ENCODE results near the gene KLF1.
"Not testable (repeated sequence)": the region's sequence is repeated elsewhere in the genome, so short reads cannot be mapped to it uniquely, and the experiment has no call there.

The KLF1 gene

GRCh38 chr19:12866416-12867119, 20.4 kb downstream of the KLF1 start:
- DNase-seq, result no peak

- no peak for DNase-seq
These were observed 21.1 kb downstream of the KLF1 start for GRCh38 chr19:12865746-12866415.

GRCh38 chr19:12864721-12865715, 22.0 kb downstream of the KLF1 start:
- DNase-seq, result no peak

- DNase-seq, result no peak
These were observed 22.9 kb downstream of the KLF1 start for GRCh38 chr19:12864143-12864542.

- DNase-seq, result no peak
These were observed 27.5 kb downstream of the KLF1 start for GRCh38 chr19:12859546-12859945.

- DNase-seq, result no peak
These were observed 28.7 kb downstream of the KLF1 start for GRCh38 chr19:12858041-12858928.

- DNase-seq, result no peak
These were observed 30.3 kb downstream of the KLF1 start for GRCh38 chr19:12856653-12857052.

GRCh38 chr19:12847159-12848139, 39.6 kb downstream of the KLF1 start:
- peak; percentile 58 for DNase-seq

GRCh38 chr19:12846613-12847012, 40.4 kb downstream of the KLF1 start:
- DNase-seq, result not testable (repeated sequence)

- DNase-seq, result no peak
These were observed 42.8 kb downstream of the KLF1 start for GRCh38 chr19:12843999-12844732.

GRCh38 chr19:12843328-12843727, 43.7 kb downstream of the KLF1 start:
- no peak for DNase-seq

GRCh38 chr19:12842511-12842910, 44.5 kb downstream of the KLF1 start:
- DNase-seq, result no peak

GRCh38 chr19:12841094-12841493, 45.9 kb downstream of the KLF1 start:
- DNase-seq, result no peak

- DNase-seq, result peak; percentile 32
These were observed 46.6 kb downstream of the KLF1 start for GRCh38 chr19:12840091-12841079.

GRCh38 chr19:12838886-12839756, 47.9 kb downstream of the KLF1 start:
- peak; percentile 49 for DNase-seq

GRCh38 chr19:12838182-12838885, 48.7 kb downstream of the KLF1 start, which contains the start of gene MAST1:
Gene MAST1 (plus strand): TSS chr19:12838515. CDS start chr19:12838573, 58 bp downstream.
- DNase-seq, result peak; percentile 64

GRCh38 chr19:12837225-12837624, 49.8 kb downstream of the KLF1 start:
- no peak for DNase-seq

All from COR-L47 (cell line).